BJ (cell line): ENCODE data around the gene ZNF497. TPM values are rescaled to one million over a fixed set of nuclear protein-coding genes. Genes with fewer than 3 reads are reported as not detected.
"Not testable (repeated sequence)": the region's sequence is repeated elsewhere in the genome, so short reads cannot be mapped to it uniquely, and the experiment has no call there.

ENCODE experiments used
- CTCF ChIA-PET: fragments of 350-600 bp; formaldehyde crosslinking; extraction: SDS; loops from one replicate; lab custom pipeline; 2021; ENCODE audit warnings: antibody characterized with exemption, inconsistent platforms; lab: Yijun Ruan, JAX
- POLR2A ChIA-PET: fragments of 300-600 bp; sonication (Branson Sonifier 250); formaldehyde crosslinking; extraction: SDS; loops from one replicate; lab custom pipeline; 2021; ENCODE audit warnings: antibody characterized with exemption; lab: Charles Lee
- DNase-seq: peaks from one replicate; pipeline ENCODE4 v3.0.0-alpha.2; 2011; ENCODE audit warnings: low read depth
- H3K27me3 ChIP-seq: 2 replicates; pipeline ENCODE4 v1.6.0; 2011; ENCODE audit warnings: low read length; ENCODE audit not compliant: control insufficient read depth, insufficient read depth
- H3K36me3 ChIP-seq: 2 replicates; pipeline ENCODE4 v1.5.1; 2011; ENCODE audit warnings: low read length; ENCODE audit not compliant: control insufficient read depth, insufficient read depth
- H3K4me3 ChIP-seq: 2 replicates; pipeline ENCODE4 v1.5.1; 2011; ENCODE audit warnings: low read depth, mild to moderate bottlenecking, control low read depth, low read length
- polyA plus RNA-seq: library from polyadenylated mRNA; depleted of rRNA; stranded (reverse); fragments of >200 nt; gene quantifications from 2 replicates; pipeline ENCODE4 v1.2.3, GENCODE V29; 2011
- TF ChIP-seq, protein P1 (sequence below): IDR thresholded peaks from 2 replicates; pipeline ENCODE4 v1.5.1; 2011; ENCODE audit warnings: low read depth, mild to moderate bottlenecking, control low read depth, inconsistent platforms, low read length, moderate library complexity; ENCODE audit not compliant: insufficient read depth

Gene ZNF497
- polyA plus RNA-seq, 1 experiment = 0.20 TPM

DNA sequence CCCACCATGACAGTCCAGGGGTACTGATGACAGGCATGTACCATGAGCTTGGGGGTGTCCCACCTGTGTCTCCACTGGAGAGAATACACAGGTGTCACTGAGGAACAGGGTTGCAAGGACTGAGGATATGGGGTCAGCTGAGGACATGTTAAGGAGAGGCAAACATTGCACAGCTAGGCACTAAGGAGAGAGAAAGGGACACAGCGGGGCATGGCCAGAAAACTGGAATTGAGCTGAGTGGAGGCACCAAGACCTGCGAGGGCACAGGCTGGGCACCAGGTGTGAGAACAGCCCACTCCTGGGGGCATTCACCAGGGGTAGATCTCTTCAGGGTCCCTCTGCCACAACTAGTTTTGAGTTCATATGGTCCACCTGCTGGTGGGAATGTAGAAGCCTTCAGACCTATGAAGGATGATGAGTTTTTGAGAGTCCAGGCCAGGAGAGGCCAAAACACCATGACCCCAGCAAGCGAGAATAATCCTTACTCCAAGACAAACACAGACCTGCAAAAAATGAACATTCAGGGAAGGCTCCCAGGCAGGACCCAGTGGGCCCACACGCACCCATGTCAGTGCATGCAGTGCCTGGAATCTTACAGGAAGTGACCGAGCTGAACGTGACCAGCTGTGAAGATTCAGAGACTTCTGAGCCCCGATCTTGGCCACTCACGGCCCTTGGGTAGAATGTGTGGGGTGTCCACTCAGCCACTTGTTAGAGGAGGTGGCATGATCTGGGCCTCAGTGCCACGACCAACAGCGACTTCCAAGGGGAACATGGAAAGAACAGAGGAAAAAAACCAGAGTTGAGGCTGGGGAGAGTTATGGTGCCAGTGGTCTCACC, 44.5 kb upstream of the ZNF497 start:
- no peaks in the 10 kb centered on the region for H3K36me3 ChIP-seq
- TF ChIP-seq, protein P1, sequence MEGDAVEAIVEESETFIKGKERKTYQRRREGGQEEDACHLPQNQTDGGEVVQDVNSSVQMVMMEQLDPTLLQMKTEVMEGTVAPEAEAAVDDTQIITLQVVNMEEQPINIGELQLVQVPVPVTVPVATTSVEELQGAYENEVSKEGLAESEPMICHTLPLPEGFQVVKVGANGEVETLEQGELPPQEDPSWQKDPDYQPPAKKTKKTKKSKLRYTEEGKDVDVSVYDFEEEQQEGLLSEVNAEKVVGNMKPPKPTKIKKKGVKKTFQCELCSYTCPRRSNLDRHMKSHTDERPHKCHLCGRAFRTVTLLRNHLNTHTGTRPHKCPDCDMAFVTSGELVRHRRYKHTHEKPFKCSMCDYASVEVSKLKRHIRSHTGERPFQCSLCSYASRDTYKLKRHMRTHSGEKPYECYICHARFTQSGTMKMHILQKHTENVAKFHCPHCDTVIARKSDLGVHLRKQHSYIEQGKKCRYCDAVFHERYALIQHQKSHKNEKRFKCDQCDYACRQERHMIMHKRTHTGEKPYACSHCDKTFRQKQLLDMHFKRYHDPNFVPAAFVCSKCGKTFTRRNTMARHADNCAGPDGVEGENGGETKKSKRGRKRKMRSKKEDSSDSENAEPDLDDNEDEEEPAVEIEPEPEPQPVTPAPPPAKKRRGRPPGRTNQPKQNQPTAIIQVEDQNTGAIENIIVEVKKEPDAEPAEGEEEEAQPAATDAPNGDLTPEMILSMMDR = peak; percentile 43
- no peaks in the 10 kb centered on the region for H3K27me3 ChIP-seq
- POLR2A ChIA-PET = no interaction called here
- DNase-seq = no peak
- CTCF ChIA-PET = interaction anchor here (0.8 kb wide), 1 partner anchor 11 kb away, joined by 4 read pairs; no protein-coding TSS in a partner anchor
- H3K4me3 ChIP-seq = peak overlapping the region; percentile 68

DNA sequence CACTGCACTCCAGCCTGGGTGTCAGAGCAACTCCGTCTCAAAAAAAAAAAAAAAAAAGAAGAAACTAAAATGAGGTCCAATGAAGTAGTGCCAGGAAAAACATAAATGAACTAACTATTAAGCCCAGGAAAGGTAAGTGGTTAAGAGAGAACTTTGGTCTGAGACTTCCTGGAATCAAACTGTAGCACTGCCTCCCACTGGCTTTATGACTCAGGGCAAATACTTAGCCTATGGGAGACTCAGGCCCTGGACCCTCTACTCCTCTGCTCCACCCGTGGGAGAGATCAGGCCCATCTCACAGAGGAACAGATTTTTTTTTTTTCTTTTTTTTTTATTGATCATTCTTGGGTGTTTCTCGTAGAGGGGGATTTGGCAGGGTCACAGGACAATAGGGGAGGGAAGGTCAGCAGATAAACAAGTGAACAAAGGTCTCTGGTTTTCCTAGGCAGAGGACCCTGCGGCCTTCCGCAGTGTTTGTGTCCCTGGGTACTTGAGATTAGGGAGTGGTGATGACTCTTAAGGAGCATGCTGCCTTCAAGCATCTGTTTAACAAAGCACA, 41.4 kb upstream of the ZNF497 start:
- POLR2A ChIA-PET, DNase-seq, H3K27me3 ChIP-seq, H3K4me3 ChIP-seq, CTCF ChIA-PET, H3K36me3 ChIP-seq: not testable (repeated sequence)

DNA sequence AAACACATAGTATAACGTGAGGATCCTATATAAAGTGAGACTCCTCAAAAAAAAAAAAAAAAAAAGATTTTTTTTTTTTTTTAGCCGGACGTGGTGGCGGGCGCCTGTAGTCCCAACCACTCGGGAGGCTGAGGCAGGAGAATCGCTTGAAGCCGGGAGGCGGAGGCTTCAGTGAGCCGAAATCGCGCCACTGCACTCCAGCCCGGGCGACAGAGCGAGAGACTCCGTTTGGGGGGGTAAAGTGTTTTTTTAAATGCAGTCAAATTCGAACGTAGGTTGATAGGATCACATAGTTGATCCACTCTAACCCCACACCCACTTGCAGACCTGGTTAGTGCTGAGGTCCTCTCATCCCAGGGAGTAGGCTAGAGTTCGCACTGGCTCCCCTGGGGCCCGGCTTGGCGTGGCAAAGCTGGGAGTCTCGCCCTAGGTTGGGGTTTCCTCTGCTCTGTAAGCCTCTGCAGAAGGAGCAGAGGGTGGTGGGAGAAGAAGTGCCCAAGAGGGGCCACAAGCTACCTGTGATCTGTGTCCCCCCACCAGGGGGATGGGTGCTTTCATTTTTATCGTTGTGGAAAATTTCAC, 39.4 kb upstream of the ZNF497 start:
- POLR2A ChIA-PET = no interaction called here
- H3K27me3 ChIP-seq = no peaks in the 10 kb centered on the region
- CTCF ChIA-PET = interaction anchor here (0.7 kb wide), 1 partner anchor 173 kb away, joined by 3 read pairs; the partner anchor contains the start of gene ZNF544
- DNase-seq = no peak
- TF ChIP-seq, protein P1 = no peak
- H3K4me3 ChIP-seq = peak overlapping the region; percentile 48
- H3K36me3 ChIP-seq = no peaks in the 10 kb centered on the region

DNA sequence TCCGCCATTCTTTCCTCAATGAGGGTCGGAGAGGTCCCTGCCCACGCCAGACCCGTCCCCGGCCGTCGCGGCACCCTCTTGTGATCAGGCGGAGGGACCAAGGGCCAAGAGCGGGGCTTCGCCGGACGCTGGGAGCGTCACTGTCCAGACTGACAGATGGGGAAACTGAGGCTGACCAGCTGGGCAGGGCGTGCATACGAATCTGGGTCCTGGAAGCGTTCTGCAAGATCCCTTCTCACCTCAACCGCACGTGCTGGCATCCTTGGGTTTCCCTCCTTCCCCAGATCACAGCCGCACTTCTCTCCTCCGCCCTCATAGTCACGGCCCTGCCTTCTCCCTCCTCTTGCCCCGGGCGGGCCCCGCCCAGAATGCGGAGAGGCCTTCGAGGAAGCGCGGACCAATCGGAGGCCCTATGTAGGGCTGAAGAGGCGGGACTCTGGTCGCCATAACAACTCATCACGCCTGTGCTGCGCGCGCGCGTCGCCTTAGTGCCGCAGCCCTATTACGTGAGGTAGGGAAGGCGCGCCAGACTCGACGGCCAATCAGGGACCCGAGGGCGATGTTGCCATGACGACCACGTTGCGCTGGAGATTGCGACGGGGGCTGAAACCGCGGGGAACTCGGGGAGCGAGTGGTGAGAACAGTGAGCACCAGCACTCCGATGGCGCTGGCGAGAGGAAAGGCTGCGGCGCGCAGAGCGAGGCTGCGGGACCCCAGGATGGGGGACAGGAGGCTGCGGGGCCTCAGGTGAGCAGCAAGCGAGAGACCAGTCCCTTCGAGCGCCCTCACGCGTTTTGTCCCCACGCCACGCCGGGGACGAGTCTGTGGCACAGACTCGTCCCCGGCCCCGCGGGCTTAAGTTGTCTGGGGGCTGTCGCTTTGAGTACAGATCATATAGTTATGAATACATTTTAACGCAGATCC, 38.6 kb upstream of the ZNF497 start:
- ChIA-PET POLR2A (no interaction called here), CTCF (no interaction called here)
- Histone ChIP-seq H3K4me3 (peak overlapping the region; percentile 50), H3K36me3 (no peaks in the 10 kb centered on the region), H3K27me3 (no peaks in the 10 kb centered on the region)
- peak; percentile 96 for DNase-seq
- TF ChIP-seq, protein P1 = 0 out of 2 replicates have a peak, but pooled peaks have one; percentile 15

DNA sequence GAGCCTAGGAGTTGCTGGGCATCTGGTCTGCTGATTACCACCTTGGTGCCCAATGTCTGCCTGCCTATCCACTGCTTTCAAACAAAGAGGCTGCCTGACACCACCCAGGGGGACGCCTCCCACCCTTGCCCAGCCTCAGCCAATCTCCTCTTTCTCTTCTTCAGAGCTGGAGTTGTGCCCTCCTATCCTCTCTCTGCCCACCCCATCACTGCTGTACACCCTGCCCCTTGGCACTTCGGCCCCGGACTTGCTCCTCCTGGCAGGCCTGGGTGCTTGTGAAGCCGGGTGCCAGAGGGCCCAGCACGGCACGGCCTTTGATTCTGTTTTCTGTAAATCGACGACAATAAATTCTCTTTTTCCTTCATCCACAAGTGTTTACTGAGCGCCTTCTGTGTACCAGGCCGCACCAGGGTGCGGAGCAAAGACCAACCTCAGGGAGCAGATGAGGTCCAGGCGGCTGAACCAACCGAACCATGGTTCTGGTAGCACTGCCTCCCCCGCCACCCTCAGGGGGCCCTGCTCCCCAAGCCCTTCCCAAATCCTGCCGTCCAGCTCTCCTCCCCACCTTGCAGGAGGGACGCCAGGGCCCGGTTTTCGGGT, 37.9 kb upstream of the ZNF497 start:
- Histone ChIP-seq H3K4me3 (peak overlapping the region; percentile 50), H3K36me3 (no peaks in the 10 kb centered on the region), H3K27me3 (no peaks in the 10 kb centered on the region)
- CTCF ChIA-PET = no interaction called here
- TF ChIP-seq, protein P1 = no peak
- DNase-seq = no peak
- POLR2A ChIA-PET = no interaction called here
